GM23248 (cell line): ENCODE data around the gene EFHC1.

Source experiments
- EZH2 ChIP-seq: fragments of 200-600 bp; sonication (generic); IDR thresholded peaks from 2 replicates; pipeline ENCODE4 v1.6.1; 2018; ENCODE audit warnings: antibody characterized with exemption, mild to moderate bottlenecking; ENCODE audit not compliant: insufficient read depth, poor library complexity, severe bottlenecking
- EZH2phosphoT487 ChIP-seq: fragments of 200-600 bp; sonication (generic); IDR thresholded peaks from 2 replicates; pipeline ENCODE4 v1.6.1; 2018; ENCODE audit warnings: antibody characterized with exemption, moderate library complexity, mild to moderate bottlenecking, low read depth; ENCODE audit not compliant: insufficient read depth

- TF ChIP-seq EZH2phosphoT487 (no peak), EZH2 (no peak)
Measured at GRCh38 chr6:52385074-52385473, 35.1 kb upstream of the EFHC1 start.
